ENCODE measurements around the gene SYNJ2.

The SYNJ2 gene

GRCh38 chr6:158056355-158056754 is 74.7 kb downstream of the SYNJ2 start:
- Histone ChIP-seq H3K9me3 (ENCODE audit: insufficient read depth, low read length) (no peaks in the 10 kb centered on the region), H3K27me3 (ENCODE audit: insufficient read depth, insufficient read length) (no peaks in the 10 kb centered on the region), H3K36me3 (ENCODE audit: insufficient read depth, insufficient read length, low read length) (peaks cover 7% of the 10 kb centered on the region), H3K4me1 (ENCODE audit: insufficient read depth, insufficient read length) (peaks cover 2% of the 10 kb centered on the region), H3K9ac (ENCODE audit: insufficient read length, low read depth) (no peak overlapping the region), H3K4me3 (ENCODE audit: insufficient read length, low read depth) (no peak overlapping the region)
- no peak for TF ChIP-seq YY1 (IDR thresholded peaks at IDR 0.05; ENCODE audit: insufficient read depth, insufficient read length)
- no peak for TF ChIP-seq ZNF274 (IDR thresholded peaks at IDR 0.05; ENCODE audit: low read depth, low read length)
- TF ChIP-seq SUZ12 (IDR thresholded peaks at IDR 0.05; ENCODE audit: extremely low read depth, insufficient read depth, insufficient read length): no peak
- no peak for DNase-seq (ENCODE audit: low read depth, low spot score)

- Histone ChIP-seq H3K36me3 (ENCODE audit: insufficient read depth, insufficient read length, low read length) (peaks cover 8% of the 10 kb centered on the region), H3K9ac (ENCODE audit: insufficient read length, low read depth) (no peak overlapping the region), H3K9me3 (ENCODE audit: insufficient read depth, low read length) (no peaks in the 10 kb centered on the region), H3K4me3 (ENCODE audit: insufficient read length, low read depth) (no peak overlapping the region), H3K4me1 (ENCODE audit: insufficient read depth, insufficient read length) (peaks cover 2% of the 10 kb centered on the region), H3K27me3 (ENCODE audit: insufficient read depth, insufficient read length) (no peaks in the 10 kb centered on the region)
- TF ChIP-seq YY1 (IDR thresholded peaks at IDR 0.05; ENCODE audit: insufficient read depth, insufficient read length) (no peak), SUZ12 (IDR thresholded peaks at IDR 0.05; ENCODE audit: extremely low read depth, insufficient read depth, insufficient read length) (no peak), ZNF274 (IDR thresholded peaks at IDR 0.05; ENCODE audit: low read depth, low read length) (no peak)
- DNase-seq (ENCODE audit: low read depth, low spot score): no peak
These were observed 75.1 kb downstream of the SYNJ2 start for GRCh38 chr6:158056804-158057203.

GRCh38 chr6:158057213-158057987 is 75.7 kb downstream of the SYNJ2 start:
- H3K4me3 ChIP-seq (ENCODE audit: insufficient read length, low read depth): no peak overlapping the region
- peaks cover 2% of the 10 kb centered on the region for H3K4me1 ChIP-seq (ENCODE audit: insufficient read depth, insufficient read length)
- H3K9me3 ChIP-seq (ENCODE audit: insufficient read depth, low read length): no peaks in the 10 kb centered on the region
- H3K36me3 ChIP-seq (ENCODE audit: insufficient read depth, insufficient read length, low read length): peaks cover 14% of the 10 kb centered on the region
- TF ChIP-seq YY1 (IDR thresholded peaks at IDR 0.05; ENCODE audit: insufficient read depth, insufficient read length) (no peak), SUZ12 (IDR thresholded peaks at IDR 0.05; ENCODE audit: extremely low read depth, insufficient read depth, insufficient read length) (no peak), ZNF274 (IDR thresholded peaks at IDR 0.05; ENCODE audit: low read depth, low read length) (no peak)
- no peak for DNase-seq (ENCODE audit: low read depth, low spot score)
- H3K9ac ChIP-seq (ENCODE audit: insufficient read length, low read depth): no peak overlapping the region
- no peaks in the 10 kb centered on the region for H3K27me3 ChIP-seq (ENCODE audit: insufficient read depth, insufficient read length)

DNA sequence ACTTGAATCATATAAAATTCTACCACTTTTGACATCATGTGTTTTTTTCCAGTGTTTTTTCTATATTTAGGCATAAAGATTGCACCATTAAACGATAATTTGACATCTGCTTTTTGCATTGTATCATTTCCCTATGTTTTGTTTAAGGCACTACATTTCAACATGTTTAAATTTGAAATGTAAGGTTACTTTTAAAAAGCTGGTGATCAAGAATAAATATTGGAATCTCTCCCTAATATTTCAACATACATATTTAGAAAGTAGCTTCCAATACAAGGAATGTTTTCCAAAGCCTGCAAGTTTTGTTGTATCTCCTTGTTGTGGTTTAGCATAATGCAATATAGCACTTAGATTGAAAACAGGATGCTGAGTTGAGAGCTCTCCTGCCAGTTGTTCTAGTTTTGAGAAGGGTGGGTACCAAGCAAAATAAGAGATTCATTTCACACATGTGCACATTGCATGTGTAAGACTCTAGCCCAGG is 76.5 kb downstream of the SYNJ2 start:
- DNase-seq (ENCODE audit: low read depth, low spot score): no peak
- TF ChIP-seq YY1 (IDR thresholded peaks at IDR 0.05; ENCODE audit: insufficient read depth, insufficient read length) (no peak), SUZ12 (IDR thresholded peaks at IDR 0.05; ENCODE audit: extremely low read depth, insufficient read depth, insufficient read length) (no peak)
- Histone ChIP-seq H3K4me1 (ENCODE audit: insufficient read depth, insufficient read length) (peaks cover 2% of the 10 kb centered on the region), H3K9ac (ENCODE audit: insufficient read length, low read depth) (no peak overlapping the region), H3K27me3 (ENCODE audit: insufficient read depth, insufficient read length) (no peaks in the 10 kb centered on the region), H3K36me3 (ENCODE audit: insufficient read depth, insufficient read length, low read length) (peaks cover 15% of the 10 kb centered on the region), H3K9me3 (ENCODE audit: insufficient read depth, low read length) (no peaks in the 10 kb centered on the region), H3K4me3 (ENCODE audit: insufficient read length, low read depth) (no peak overlapping the region)

- Histone ChIP-seq H3K36me3 (ENCODE audit: insufficient read depth, insufficient read length, low read length) (peaks cover 21% of the 10 kb centered on the region), H3K27me3 (ENCODE audit: insufficient read depth, insufficient read length) (no peaks in the 10 kb centered on the region), H3K4me1 (ENCODE audit: insufficient read depth, insufficient read length) (peaks cover 2% of the 10 kb centered on the region), H3K4me3 (ENCODE audit: insufficient read length, low read depth) (no peak overlapping the region), H3K9me3 (ENCODE audit: insufficient read depth, low read length) (no peaks in the 10 kb centered on the region), H3K9ac (ENCODE audit: insufficient read length, low read depth) (no peak overlapping the region)
- DNase-seq (ENCODE audit: low read depth, low spot score): no peak
- TF ChIP-seq SUZ12 (IDR thresholded peaks at IDR 0.05; ENCODE audit: extremely low read depth, insufficient read depth, insufficient read length) (no peak), YY1 (IDR thresholded peaks at IDR 0.05; ENCODE audit: insufficient read depth, insufficient read length) (no peak), ZNF274 (IDR thresholded peaks at IDR 0.05; ENCODE audit: low read depth, low read length) (no peak)
These were observed 77.4 kb downstream of the SYNJ2 start for GRCh38 chr6:158059108-158059507.

DNA sequence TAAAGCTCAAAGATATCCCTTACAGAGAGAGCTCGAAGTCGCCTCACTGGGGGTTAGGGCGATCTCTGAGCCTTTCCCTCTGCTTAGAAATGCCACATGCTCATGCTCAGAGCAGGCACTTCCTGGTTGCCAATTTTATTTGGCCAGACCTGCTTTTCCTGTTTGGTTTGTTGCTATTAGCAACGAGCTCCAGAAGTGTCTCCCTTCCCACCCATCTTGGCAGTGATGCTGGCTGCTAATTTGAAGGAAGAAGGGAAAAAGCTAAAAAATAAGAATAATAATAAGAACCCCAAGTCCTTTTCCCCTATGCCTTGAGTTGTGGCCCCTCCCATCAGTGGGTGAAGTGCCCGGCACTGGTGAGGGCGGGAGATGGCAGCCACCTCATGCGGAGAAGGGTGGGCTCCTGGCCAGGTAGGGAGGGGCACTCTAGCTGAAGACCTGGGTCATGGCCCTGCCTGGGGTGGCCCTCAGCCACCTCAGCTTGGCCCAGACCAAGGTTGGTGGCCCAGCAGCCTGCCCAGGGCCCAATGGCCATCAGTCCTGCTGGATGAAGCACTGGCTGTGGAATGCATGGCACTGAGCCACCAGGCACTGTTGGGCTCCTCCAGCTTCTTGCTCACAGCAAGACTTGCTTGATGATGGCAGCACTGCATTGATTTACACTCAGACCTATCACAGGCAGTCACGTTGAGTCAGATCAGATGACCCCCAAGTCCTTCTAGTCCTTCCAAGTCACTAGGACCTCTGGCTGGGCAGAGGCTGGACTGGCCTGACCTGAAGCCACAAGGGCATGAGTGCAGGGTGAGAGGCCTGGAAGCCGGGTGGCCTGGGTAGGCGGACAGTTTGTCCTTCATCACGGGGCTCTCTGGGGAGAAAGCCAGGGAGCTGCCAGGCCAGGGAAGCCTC is 79.0 kb downstream of the SYNJ2 start:
- DNase-seq (ENCODE audit: low read depth, low spot score): no peak
- Histone ChIP-seq H3K9ac (ENCODE audit: insufficient read length, low read depth) (no peak overlapping the region), H3K4me1 (ENCODE audit: insufficient read depth, insufficient read length) (peaks cover 2% of the 10 kb centered on the region), H3K27me3 (ENCODE audit: insufficient read depth, insufficient read length) (no peaks in the 10 kb centered on the region), H3K36me3 (ENCODE audit: insufficient read depth, insufficient read length, low read length) (peaks cover 32% of the 10 kb centered on the region), H3K9me3 (ENCODE audit: insufficient read depth, low read length) (no peaks in the 10 kb centered on the region), H3K4me3 (ENCODE audit: insufficient read length, low read depth) (no peak overlapping the region)
- no peak for TF ChIP-seq SUZ12 (IDR thresholded peaks at IDR 0.05; ENCODE audit: extremely low read depth, insufficient read depth, insufficient read length)
- TF ChIP-seq YY1 (IDR thresholded peaks at IDR 0.05; ENCODE audit: insufficient read depth, insufficient read length): no peak
- no peak for TF ChIP-seq ZNF274 (IDR thresholded peaks at IDR 0.05; ENCODE audit: low read depth, low read length)

- Histone ChIP-seq H3K27me3 (ENCODE audit: insufficient read depth, insufficient read length) (no peaks in the 10 kb centered on the region), H3K9me3 (ENCODE audit: insufficient read depth, low read length) (no peaks in the 10 kb centered on the region), H3K9ac (ENCODE audit: insufficient read length, low read depth) (no peak overlapping the region), H3K4me1 (ENCODE audit: insufficient read depth, insufficient read length) (peaks cover 2% of the 10 kb centered on the region), H3K36me3 (ENCODE audit: insufficient read depth, insufficient read length, low read length) (peaks cover 35% of the 10 kb centered on the region), H3K4me3 (ENCODE audit: insufficient read length, low read depth) (no peak overlapping the region)
- no peak for DNase-seq (ENCODE audit: low read depth, low spot score)
- TF ChIP-seq SUZ12 (IDR thresholded peaks at IDR 0.05; ENCODE audit: extremely low read depth, insufficient read depth, insufficient read length): no peak
- no peak for TF ChIP-seq ZNF274 (IDR thresholded peaks at IDR 0.05; ENCODE audit: low read depth, low read length)
- no peak for TF ChIP-seq YY1 (IDR thresholded peaks at IDR 0.05; ENCODE audit: insufficient read depth, insufficient read length)
These were observed 79.7 kb downstream of the SYNJ2 start for GRCh38 chr6:158061361-158061708.

Measured in NT2/D1 (cell line).